ENCODE measurements around the gene PRKCE.
"Not testable (repeated sequence)": the region's sequence is repeated elsewhere in the genome, so short reads cannot be mapped to it uniquely, and the experiment has no call there.

The PRKCE gene

GRCh38 chr2:46194856-46195255, 543.4 kb downstream of the PRKCE start:
- DNase-seq (ENCODE audit: low spot score): no peak

DNA sequence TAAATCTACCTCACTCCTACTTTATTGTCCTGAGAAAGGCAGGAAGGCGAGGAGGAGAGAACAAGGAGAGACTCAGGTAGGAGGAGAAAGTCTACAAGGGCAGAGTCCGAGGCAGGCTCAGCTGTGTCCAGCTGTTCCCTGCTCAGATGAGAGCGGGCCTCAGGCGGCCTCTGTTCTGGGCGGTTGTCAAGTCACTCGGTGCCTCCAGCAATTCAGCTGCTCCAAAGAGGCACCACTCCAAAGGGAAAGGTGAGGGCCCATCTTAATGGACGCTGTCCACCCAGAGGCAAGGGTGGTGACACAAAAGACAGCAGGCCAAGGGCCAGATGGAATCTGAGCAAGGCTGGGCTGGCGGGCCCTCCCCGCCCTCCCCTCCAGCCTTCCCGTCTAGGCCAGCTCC, 544.3 kb downstream of the PRKCE start:
- no peak for DNase-seq (ENCODE audit: low spot score)

GRCh38 chr2:46196871-46197462, 545.5 kb downstream of the PRKCE start:
- DNase-seq (ENCODE audit: low spot score): no peak

GRCh38 chr2:46197672-46198071, 546.2 kb downstream of the PRKCE start:
- DNase-seq (ENCODE audit: low spot score): no peak

- DNase-seq (ENCODE audit: low spot score): no peak
These were observed 546.8 kb downstream of the PRKCE start for GRCh38 chr2:46198164-46198883.

DNA sequence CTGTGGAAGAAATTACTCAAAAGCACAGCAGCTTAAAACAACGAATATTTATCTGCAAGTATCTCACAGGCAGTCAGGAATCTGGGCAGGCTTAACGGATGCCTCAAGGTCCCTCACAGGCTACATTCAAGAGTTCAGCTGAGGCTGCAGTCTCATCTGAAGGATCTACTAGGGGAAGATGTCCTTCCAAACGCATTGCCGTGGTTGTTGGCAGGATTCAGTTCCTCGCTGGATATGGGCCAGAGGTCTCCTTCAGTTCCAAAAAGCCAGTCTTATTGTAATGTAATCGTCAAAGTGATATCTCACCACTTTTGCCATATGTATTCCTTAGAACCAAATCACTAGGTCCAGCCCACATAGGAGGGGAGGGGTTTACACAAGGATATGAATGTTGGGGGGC, 547.5 kb downstream of the PRKCE start:
- no peak for DNase-seq (ENCODE audit: low spot score)

DNA sequence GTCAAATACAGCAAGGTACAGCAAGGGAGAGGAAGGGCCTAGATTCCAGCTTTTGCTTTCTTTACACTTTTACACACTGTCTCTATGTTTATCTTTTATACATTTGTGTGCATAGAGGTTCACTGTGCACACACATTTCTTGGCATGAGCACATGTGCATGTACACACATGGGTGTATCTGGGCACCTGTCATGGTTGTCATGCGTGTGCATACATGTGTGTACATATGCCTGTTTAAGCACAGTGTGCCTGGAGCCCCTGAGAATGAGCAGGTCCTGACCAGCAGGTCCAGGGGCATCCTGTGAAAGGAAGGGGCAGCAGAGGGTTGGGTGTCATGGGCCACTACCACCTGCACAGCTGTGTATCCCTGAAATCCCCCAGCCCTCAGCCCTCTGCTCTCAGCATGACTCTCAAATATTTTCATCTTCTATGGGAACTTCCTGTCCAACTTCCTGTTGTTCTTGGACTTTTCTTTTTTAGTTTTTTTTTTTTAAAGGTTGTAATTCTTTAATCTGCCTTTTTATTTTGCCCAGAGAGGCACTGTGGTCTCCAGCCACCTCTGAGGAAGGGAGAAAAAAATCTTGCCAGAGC, 548.7 kb downstream of the PRKCE start:
- DNase-seq (ENCODE audit: low spot score): no peak

- DNase-seq (ENCODE audit: low spot score): no peak
These were observed 549.6 kb downstream of the PRKCE start for GRCh38 chr2:46200861-46201605.

- no peak for DNase-seq (ENCODE audit: low spot score)
These were observed 551.0 kb downstream of the PRKCE start for GRCh38 chr2:46202453-46202852.

DNA sequence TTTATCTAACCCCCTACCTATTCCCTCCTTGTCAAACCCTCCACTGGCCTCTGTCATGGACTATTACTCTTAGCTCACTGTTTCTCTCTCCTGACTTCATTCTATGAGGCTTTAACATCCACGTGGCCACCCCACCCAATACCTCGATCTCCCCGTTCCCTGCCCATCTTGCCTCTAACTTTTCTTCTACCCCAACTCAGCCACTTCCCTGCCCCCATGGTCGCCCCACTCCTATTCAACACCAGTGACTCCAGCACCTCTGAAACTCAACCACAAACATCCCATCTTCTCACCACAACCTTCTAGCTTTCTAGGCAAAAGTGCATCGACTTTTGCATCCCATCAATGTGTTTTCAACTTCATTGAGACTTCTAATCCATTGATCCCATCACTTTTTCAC, 551.5 kb downstream of the PRKCE start:
- no peak for DNase-seq (ENCODE audit: low spot score)

- not testable (repeated sequence) for DNase-seq (ENCODE audit: low spot score)
These were observed 552.2 kb downstream of the PRKCE start for GRCh38 chr2:46203636-46204035.

- DNase-seq (ENCODE audit: low spot score): no peak
These were observed 556.1 kb downstream of the PRKCE start for GRCh38 chr2:46207591-46207990.

- no peak for DNase-seq (ENCODE audit: low spot score)
These were observed 557.3 kb downstream of the PRKCE start for GRCh38 chr2:46208766-46209165.

- DNase-seq (ENCODE audit: low spot score): no peak
These were observed 558.6 kb downstream of the PRKCE start for GRCh38 chr2:46210063-46210462.

DNA sequence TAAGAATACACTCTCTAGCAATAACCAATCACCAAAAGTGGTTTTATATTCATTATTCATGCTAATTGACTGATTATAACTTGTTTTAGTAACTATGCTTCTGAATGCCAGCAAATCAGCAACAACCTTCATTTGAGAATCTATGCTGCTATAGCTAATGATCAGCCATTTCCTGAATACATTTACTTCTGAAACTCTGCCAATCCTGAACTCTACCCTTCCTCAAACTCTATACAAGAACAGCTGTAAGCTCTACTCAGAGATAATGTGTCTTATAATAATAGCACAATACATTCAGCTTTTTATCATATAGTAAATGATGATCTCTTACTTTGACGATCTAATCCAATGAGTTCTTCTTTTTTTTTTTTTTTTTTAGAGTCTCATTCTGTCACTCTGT, 560.0 kb downstream of the PRKCE start:
- no peak for DNase-seq (ENCODE audit: low spot score)

- DNase-seq (ENCODE audit: low spot score): no peak
These were observed 562.4 kb downstream of the PRKCE start for GRCh38 chr2:46213906-46214305.

GRCh38 chr2:46216213-46216612, 564.7 kb downstream of the PRKCE start:
- DNase-seq (ENCODE audit: low spot score): no peak

DNA sequence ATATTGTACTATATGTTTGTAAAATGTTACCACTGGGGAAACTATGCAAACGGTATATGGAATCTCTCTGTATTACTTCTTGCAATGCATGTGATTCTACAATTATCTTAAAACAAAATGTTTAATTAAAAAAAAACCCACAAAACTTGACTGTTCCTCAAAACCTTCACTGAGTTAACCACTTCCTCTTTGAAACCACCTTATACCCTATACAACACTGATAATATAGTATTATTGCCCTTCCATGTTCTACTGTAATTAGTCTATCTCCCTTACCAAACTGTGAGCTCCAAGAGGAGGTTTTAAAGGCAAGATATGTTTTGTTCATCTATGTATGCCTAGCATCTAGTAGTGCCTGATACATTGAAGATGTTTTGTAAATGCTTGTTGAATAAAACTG, 572.0 kb downstream of the PRKCE start:
- DNase-seq (ENCODE audit: low spot score): not testable (repeated sequence)

GRCh38 chr2:46225150-46225625, 573.7 kb downstream of the PRKCE start:
- no peak for DNase-seq (ENCODE audit: low spot score)

GRCh38 chr2:46225730-46226129, 574.3 kb downstream of the PRKCE start:
- no peak for DNase-seq (ENCODE audit: low spot score)

DNA sequence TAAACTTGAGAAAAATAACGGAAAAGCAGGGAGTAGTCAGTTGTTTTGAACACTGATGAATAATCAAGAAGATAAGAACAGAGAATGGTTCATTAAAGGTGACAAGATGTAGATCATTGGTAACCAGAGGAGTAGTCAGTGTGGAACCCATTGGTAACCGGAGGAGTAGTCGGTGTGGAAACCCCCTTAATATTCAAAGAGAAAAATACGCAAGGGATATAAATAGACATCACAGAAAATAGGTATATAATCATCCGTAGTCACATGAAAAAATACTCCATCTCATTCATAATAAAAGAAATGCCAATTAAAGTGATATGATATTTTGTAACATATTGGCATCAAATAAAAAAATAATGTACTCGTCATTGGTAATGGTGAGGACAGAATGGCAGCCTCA, 575.1 kb downstream of the PRKCE start:
- no peak for DNase-seq (ENCODE audit: low spot score)

GRCh38 chr2:46227022-46227421, 575.5 kb downstream of the PRKCE start:
- DNase-seq (ENCODE audit: low spot score): no peak

Data from putamen (tissue), 1 donor.